ENCODE data around the gene RNU5D-1.

Gene RNU5D-1

DNA sequence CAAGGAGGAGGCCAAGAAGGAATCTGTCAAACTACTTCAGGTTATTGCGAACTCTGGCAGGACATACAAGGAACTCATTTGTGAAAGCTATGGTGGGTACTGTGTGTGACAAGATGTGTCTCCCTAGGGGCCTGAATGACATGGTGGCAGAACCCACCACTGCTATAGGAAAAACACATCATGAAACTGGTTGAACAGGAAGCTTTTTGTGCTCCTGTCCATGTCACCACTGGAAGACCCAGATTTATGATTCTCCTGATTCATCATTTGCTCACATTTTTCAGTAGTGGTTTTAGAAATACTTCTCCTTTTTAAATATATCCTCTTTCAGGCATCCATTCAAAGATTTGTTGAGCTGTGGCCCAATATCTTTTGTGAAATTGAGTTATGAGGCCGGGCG is 32.8 kb downstream of the RNU5D-1 start:
- DNase-seq: no peak

DNA sequence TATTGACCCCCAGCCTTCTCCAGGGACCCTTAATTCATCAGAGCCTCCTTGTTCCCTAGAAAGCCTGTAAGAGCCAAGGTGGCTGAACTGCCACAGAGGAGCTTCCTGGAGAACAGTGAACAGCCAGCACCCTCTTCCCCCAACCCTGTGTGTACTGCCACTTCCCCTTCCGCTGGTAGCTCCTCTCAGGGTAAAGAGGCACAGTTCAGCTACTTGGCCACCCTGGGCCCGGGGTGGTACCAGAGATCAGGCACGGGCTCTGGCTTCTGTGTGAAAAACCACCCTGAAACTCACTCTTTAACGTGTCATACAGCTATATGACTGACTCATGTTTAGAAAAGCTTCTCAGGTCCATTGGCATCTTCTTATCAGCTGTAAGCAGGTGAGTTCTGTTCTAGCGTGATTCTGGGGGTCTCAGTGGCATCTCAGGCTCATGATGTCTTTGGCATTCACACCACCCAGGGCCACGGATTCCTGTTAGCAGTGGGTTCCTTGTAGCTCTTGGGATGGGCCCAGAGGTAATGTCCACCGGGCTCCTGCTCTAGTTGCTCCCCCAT is 34.1 kb downstream of the RNU5D-1 start:
- DNase-seq: no peak

DNA sequence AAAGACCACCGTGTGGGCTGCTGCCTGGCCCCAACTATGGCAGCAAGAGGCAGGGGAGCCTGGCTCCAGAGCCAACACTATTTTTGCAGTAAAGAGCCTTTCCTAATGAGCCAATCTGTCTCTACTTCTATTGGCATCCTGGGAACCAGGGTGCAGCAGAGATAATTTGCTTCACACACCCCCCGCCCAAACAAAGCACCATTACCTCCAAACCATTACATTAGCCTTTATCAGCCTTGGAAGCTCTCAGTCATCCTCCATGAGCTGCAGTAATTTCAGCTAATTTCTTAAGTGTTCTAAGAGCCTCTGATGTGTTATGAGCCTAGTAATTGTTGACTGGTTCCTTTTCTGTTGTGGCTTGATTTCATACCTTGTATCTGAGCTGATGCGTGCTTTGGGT is 34.9 kb downstream of the RNU5D-1 start:
- no peak for DNase-seq

DNA sequence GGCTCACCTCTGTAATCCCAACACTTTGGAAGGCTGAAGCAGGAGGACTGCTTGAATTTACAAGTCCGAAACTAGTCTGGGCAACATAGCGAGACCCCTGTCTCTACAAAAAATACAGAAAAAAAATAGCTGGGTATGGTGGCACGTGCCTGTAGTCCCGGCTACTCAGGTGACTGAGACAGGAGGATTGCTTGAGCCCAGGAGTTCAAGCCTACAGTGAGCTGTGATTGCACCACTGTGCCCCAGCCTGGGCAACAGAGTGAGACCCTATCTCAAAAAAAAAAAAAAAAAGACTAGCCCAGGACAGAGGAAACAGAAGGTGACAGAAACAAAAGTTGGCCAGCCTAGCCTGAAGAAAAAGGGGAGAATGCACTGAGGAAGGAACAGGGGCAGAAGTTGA is 35.3 kb downstream of the RNU5D-1 start:
- DNase-seq: no peak

DNA sequence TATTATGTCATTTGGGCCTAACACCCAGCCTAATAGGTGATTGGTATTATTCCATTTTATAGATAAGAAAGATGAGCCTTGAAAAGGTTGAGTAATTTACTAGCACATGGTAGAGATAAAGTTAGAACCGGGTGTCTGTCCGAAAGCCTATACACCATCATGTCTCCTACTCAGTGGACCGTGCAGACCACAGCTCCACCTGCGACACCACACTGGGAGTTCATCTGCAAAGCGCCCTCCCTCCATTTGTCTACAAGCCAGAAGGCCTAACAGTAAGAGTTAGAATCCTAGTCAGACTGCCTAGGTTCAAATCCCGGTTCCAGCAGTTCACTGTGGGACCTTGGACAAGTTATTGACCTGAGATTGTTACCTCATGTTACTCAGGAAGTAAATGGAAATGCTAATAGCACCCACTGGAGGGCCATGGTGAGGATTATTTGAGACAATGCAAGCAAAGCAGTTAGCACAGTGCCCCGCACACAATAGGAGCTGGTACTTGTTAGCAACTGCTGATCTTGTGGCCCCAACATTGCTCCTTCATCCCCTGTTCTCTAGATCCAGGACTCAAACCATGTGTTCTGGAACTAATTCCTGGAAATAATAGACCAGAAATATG is 36.0 kb downstream of the RNU5D-1 start:
- no peak for DNase-seq

DNA sequence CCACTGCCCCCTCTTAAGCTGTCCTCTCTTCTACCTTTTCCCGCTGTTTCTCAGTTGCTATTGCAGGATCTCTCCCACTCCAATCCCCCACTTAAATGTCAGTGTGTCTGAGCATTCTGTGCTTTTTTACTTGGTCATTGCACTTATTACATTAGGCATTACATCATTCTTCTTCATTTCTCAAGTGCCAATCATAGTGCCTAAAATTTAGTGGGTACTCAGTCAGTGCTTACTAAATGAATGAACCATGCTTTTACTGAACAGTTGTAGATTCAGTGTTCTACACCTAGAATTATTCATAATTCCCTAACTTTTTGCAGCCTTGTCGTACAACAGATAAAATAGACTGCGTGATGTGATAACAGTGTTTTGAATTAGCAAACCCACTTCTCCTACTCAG is 37.1 kb downstream of the RNU5D-1 start:
- DNase-seq: no peak

DNA sequence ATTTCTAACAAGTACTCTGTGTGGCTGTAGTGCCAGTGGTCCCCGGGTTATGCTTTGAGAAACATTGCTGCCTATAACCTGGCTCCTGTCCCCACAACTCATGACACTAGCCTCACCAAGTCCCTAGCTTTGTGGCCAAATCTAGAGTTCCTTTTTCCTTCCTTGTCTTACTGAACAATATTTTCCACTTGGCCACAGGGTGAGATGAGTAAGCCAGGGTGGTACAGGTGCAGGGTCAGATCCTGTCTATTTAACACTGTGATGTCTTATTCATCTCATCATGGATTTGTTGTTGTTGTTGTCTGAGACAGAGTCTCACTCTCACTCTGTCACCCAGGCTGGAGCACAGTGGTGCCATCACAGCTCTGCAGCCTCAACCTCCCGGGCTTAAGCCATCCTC is 37.8 kb downstream of the RNU5D-1 start:
- DNase-seq: no peak

DNA sequence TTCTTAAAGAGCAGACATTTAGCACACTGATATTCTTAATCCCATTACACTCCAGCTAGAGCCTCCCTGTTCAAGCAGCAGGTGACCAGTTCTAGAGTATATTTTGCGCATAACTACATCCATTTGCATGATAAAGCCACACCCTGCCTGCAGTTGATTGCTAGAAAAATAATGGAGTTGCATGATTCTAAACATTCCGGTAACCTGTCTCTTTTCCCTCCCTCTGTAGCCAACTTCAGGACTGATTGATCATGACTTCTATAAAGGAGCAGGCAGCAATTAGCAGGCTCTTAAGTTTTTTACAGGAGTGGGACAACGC is 41.6 kb downstream of the RNU5D-1 start:
- no peak for DNase-seq

DNA sequence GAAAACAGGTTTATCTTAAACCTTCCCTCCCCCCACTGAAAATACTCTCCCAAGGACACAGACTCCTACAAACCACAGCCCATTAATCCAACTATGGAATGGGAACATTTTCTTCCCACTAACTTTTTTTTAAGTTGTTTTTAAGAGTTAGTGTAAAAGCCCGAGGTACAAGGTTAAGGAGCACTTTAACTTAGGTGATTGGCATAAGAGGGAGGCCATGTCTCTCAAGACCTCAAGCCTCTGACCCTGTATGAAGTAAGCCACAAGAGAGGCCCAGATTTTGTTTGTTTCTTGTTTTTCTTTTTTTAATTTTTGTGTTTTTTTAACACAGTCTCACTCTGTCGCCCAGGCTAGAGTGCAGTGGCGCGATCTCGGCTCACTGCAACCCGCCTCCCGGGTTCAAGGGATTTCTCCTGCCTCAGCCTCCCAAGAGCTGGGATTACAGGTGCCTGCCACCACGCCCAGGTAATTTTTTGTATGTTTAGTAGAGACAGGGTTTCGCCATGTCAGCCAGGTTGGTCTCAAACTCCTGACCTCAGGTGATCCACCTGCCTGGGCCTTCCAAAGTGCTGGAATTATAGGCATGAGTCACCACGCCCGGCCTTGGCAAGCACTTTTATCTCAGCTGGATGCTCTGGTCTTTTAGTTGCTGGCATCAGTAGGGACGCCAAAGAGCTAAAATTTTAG is 42.1 kb downstream of the RNU5D-1 start:
- no peak for DNase-seq

DNA sequence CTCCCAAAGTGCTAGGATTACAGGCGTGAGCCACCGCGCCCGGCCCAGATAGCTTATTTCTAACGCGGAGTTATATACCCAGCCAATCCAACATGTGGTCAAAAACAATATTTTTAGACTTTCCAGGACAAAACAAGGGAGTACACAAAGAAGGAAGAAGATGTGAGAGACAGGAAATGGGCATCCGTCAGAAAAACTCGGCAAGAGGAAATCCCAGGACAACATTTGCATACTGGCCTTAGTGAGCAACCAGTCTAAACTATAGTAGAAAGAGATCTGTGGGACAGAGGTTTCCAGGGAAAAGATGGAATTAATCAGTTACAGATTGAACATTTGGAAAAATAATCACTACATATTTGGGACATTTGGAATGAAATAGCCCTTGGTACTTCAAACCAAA is 45.1 kb downstream of the RNU5D-1 start:
- DNase-seq: no peak

DNA sequence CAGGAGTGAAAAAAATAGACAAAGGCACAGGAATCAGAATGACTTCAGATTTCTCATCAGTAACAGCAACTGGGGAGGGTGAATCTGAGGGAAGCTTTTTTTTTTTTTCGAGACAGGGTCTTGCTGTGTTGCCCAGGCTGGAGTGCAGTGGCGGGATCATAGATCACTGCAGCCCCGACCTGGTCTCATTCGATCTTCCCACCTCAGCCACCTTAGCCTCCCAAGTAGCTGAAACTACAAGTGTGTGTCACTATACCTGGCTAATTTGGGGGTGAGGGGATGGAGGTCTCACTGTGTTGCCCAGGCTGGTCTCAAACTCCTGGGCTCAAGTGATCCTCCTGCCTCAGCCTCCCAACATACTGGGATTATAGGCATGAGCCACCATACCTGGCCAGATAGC is 45.8 kb downstream of the RNU5D-1 start:
- DNase-seq: no peak

DNA sequence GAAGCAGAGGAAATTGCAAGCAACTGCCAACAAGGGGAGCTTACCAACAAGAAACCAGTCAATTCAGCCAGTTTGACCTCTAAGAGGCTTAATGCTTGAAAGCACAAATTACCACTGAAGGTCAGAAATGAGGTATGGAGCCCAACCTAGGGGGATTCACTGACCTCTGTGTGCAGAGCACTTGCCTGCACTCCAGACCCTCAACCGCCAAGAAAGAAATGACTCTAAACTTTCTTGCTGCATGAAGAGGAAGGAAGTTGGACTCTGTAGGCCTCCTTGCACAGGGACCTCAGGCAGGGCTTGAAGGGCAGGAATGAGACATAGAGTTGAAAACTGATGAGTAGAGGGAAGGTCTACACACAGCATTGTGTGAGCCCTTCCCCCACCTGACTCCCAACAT is 46.4 kb downstream of the RNU5D-1 start:
- no peak for DNase-seq

DNA sequence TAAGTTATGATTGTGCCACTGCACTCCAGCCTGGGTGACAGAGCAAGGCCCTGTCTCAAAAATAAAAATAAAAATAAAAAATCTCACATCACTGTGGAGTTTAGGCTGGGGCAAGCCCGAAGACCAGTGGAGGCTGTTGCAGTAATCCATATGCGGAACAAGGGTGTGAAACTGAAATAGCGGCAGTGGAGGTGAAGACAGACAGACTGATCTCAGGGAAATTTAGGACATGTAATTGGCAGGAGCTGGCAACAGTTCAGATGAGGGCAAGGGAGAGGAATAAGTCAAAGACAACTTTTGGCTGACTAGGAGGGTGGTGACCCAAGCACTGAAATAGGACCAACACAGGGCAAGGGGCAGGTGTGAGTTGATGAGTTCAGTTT is 48.1 kb downstream of the RNU5D-1 start:
- DNase-seq: no peak

DNA sequence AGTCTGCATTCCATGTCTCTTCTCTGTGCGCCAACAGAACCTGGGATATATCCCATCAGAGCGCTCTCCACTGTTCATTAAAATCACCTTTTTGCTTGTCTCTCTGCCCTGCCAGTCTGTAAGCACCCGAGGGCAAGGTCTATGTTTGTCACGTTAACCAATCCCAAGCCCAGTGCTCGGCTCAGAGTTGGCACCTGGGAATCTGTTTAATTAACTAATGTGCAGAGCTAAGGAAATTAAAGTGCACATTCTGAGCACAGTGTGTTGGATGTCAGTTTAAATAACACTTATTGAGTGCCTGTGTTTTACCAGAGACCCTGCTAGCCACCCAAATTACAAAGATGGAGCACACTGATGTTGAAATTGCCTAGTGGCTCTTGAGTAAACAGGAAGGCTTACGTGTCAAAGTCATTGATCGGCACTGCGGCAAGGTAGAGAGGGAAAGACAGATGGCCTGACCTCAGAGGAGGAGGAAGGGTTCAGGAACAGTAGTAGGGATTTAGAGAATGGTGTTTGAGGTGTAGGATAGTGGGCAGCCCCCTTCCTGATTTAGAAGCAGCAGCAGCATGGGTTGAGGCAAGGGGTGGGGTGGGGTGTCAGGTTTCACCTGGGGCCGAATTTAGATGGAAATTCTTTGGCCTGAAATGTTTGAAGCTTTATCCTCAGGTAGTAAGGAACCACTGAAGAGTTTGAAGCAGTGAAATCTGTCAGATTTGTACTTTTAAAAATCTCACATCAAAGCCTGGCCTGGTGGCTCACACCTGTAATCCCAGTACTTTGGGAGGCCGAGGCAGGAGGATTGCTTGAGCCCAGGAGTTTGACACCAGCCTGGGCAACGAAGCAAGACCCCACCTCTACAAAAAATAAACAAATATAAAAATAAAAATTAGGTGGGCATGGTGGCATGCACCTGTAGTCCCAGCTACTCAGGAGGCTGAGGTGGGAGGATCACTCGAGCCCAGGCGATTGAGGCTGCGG is 48.8 kb downstream of the RNU5D-1 start:
- DNase-seq: no peak
